Peyer's patch (tissue), 4 donors: Measurements from ENCODE around the gene MARCKSL1.

Experiments
- CTCF ChIP-seq, 6 experiments: fragments of 450-650 bp in 4 of 6; fragments of 200-600 bp in 2 of 6; sonication (generic) in 1 of 6; IDR thresholded peaks; one replicate each; pipeline ENCODE4 v1.5.1; 2017 to 2019; ENCODE audit warnings: antibody characterized with exemption in 6 of 6, mild to moderate bottlenecking in 3 of 6, moderate library complexity in 1 of 6
- POLR2A ChIP-seq, 2 donors: fragments of 450-650 bp; IDR thresholded peaks; one replicate each; pipeline ENCODE4 v1.5.1; 2017; ENCODE audit warnings: antibody characterized with exemption in 2 of 2, mild to moderate bottlenecking in 2 of 2, moderate library complexity in 2 of 2

GRCh38 chr1:32353431-32353830 lies 17.4 kb upstream of the MARCKSL1 start:
- TF ChIP-seq POLR2A (IDR thresholded peaks at IDR 0.05) (no peak), CTCF (IDR thresholded peaks at IDR 0.05) (no peak)
